Erythroblast (primary cell): ENCODE results near the gene KLHDC10.
"Not testable (repeated sequence)": the region's sequence is repeated elsewhere in the genome, so short reads cannot be mapped to it uniquely, and the experiment has no call there.

Experiments
- DNase-seq, 2 experiments: peaks; one replicate each; lab custom pipeline; 2025; lab: John Stamatoyannopoulos, UW
- GATA1 ChIP-seq: IDR thresholded peaks from 2 replicates; pipeline ENCODE4 v1.6.1; 2011; ENCODE audit warnings: low read depth, mild to moderate bottlenecking, control low read depth, low read length, moderate library complexity
- POLR2A ChIP-seq: IDR thresholded peaks from 2 replicates; pipeline ENCODE4 v1.6.1; 2011; ENCODE audit warnings: mild to moderate bottlenecking, low read length

Gene KLHDC10

GRCh38 chr7:130154131-130154500 is 83.8 kb downstream of the KLHDC10 start:
- DNase-seq = peak in 1 of 2 experiments; percentile 13
- TF ChIP-seq POLR2A = no peak
- no peak for TF ChIP-seq GATA1

GRCh38 chr7:130154501-130155317 is 84.4 kb downstream of the KLHDC10 start:
- TF ChIP-seq POLR2A (no peak), GATA1 (no peak)
- peak in 1 of 2 experiments; percentile 12 for DNase-seq

- TF ChIP-seq POLR2A (no peak), GATA1 (no peak)
- DNase-seq = no peak
Measured at GRCh38 chr7:130156140-130156539, 85.8 kb downstream of the KLHDC10 start.

- TF ChIP-seq POLR2A = no peak
- no peak for TF ChIP-seq GATA1
- DNase-seq = no peak
Measured at GRCh38 chr7:130157700-130158099, 87.4 kb downstream of the KLHDC10 start.

- no peak for DNase-seq
- TF ChIP-seq POLR2A (no peak), GATA1 (no peak)
Measured at GRCh38 chr7:130160023-130160422, 89.7 kb downstream of the KLHDC10 start.

- TF ChIP-seq GATA1 (no peak), POLR2A (no peak)
- DNase-seq = no peak
Measured at GRCh38 chr7:130160455-130160854, 90.1 kb downstream of the KLHDC10 start.

GRCh38 chr7:130162196-130162595 is 91.9 kb downstream of the KLHDC10 start:
- DNase-seq = no peak
- TF ChIP-seq POLR2A (no peak), GATA1 (no peak)

- no peak for DNase-seq
- TF ChIP-seq POLR2A = no peak
- no peak for TF ChIP-seq GATA1
Measured at GRCh38 chr7:130174237-130174959, 104.1 kb downstream of the KLHDC10 start.

GRCh38 chr7:130178251-130178650 is 107.9 kb downstream of the KLHDC10 start:
- no peak for TF ChIP-seq POLR2A
- TF ChIP-seq GATA1 = no peak
- no peak for DNase-seq

GRCh38 chr7:130179631-130180030 is 109.3 kb downstream of the KLHDC10 start:
- TF ChIP-seq GATA1 = no peak
- TF ChIP-seq POLR2A = no peak
- DNase-seq = no peak

- DNase-seq = no peak
- TF ChIP-seq POLR2A (no peak), GATA1 (no peak)
Measured at GRCh38 chr7:130180571-130181262, 110.4 kb downstream of the KLHDC10 start.

GRCh38 chr7:130181263-130181605 is 110.9 kb downstream of the KLHDC10 start:
- no peak for DNase-seq
- TF ChIP-seq POLR2A (no peak), GATA1 (no peak)

GRCh38 chr7:130182990-130183389 is 112.7 kb downstream of the KLHDC10 start:
- no peak for DNase-seq
- no peak for TF ChIP-seq GATA1
- TF ChIP-seq POLR2A = no peak

GRCh38 chr7:130184349-130184748 is 114.0 kb downstream of the KLHDC10 start:
- DNase-seq = not testable (repeated sequence)
